B cell (primary cell): Measurements from ENCODE around the gene CIITA. TPM values are rescaled to one million over a fixed set of nuclear protein-coding genes. Genes with fewer than 3 reads are reported as not detected.

Source experiments
- ATAC-seq: fragments of 200-7000 bp; cut with Tn5 transposase; one replicate; pipeline ENCODE4 v1.10.0; 2021; ENCODE audit warnings: low read depth, mild to moderate bottlenecking, moderate number of reproducible peaks, moderate library complexity
- CTCF ChIA-PET: fragments of 350-600 bp; sonication (Branson Sonifier 250); formaldehyde crosslinking; loops from one replicate; lab custom pipeline; 2021; ENCODE audit warnings: antibody characterized with exemption, inconsistent platforms; lab: Charles Lee
- POLR2A ChIA-PET: fragments of 350-600 bp; sonication (Branson Sonifier 250); formaldehyde crosslinking; loops from one replicate; lab custom pipeline; 2021; ENCODE audit warnings: antibody characterized with exemption; lab: Charles Lee
- DNase-seq: peaks from one replicate; pipeline ENCODE4 v3.0.0; 2013
- H2AFZ ChIP-seq: 2 replicates; pipeline ENCODE4 v1.6.1; 2012; ENCODE audit warnings: mild to moderate bottlenecking, low read depth, low read length; ENCODE audit not compliant: insufficient read depth, poor library complexity, severe bottlenecking
- H3K27ac ChIP-seq, 2 donors: 1 replicate in 1 of 2; 2 replicates in 1 of 2; pipeline ENCODE4 v1.5.1; 2012 to 2013; ENCODE audit warnings: low read length in 2 of 2, mild to moderate bottlenecking in 2 of 2, moderate library complexity in 1 of 2
- H3K27me3 ChIP-seq, 4 experiments: fragments of 200-600 bp in 1 of 4; sonication (generic) in 1 of 4; replicated peaks in 1 of 4; 1 replicate in 2 of 4; 2 replicates in 2 of 4; pipeline versions ENCODE4 v1.6.1 to v1.7.0; 2013 to 2016; ENCODE audit warnings: low read length in 3 of 4, mild to moderate bottlenecking in 2 of 4, mixed read lengths in 1 of 4, moderate library complexity in 1 of 4; ENCODE audit not compliant: insufficient read depth in 4 of 4, control insufficient read depth in 3 of 4; ENCODE audit errors: control extremely low read depth in 1 of 4
- H3K36me3 ChIP-seq, 2 experiments: replicated peaks in 1 of 2; 1 replicate in 1 of 2; 2 replicates in 1 of 2; pipeline versions ENCODE4 v1.6.1 to v1.7.1; 2013; ENCODE audit warnings: low read length in 1 of 2; ENCODE audit not compliant: insufficient read depth in 2 of 2, control insufficient read depth in 1 of 2; ENCODE audit errors: control extremely low read depth in 1 of 2, extremely low read depth in 1 of 2
- H3K4me1 ChIP-seq, 2 donors: fragments of 200-600 bp in 1 of 2; sonication (generic) in 1 of 2; 1 replicate in 1 of 2; 2 replicates in 1 of 2; pipeline versions ENCODE4 v1.5.1 to v1.6.1; 2013 to 2017; ENCODE audit warnings: low read length in 2 of 2; ENCODE audit not compliant: control insufficient read depth in 2 of 2, insufficient read depth in 2 of 2
- H3K4me2 ChIP-seq: replicated peaks from 2 replicates; pipeline ENCODE3; 2012; ENCODE audit warnings: mild to moderate bottlenecking, low read depth, low read length; ENCODE audit not compliant: poor library complexity, severe bottlenecking
- H3K4me3 ChIP-seq, 5 experiments: fragments of 200-600 bp in 1 of 5; sonication (generic) in 1 of 5; 1 replicate in 3 of 5; 2 replicates in 2 of 5; pipeline versions ENCODE4 v1.5.1 to v1.7.0; 2011 to 2016; ENCODE audit warnings: low read length in 4 of 5, mild to moderate bottlenecking in 4 of 5, low read depth in 2 of 5, control low read depth in 1 of 5, moderate library complexity in 1 of 5; ENCODE audit not compliant: insufficient read depth in 1 of 5; ENCODE audit errors: control extremely low read depth in 1 of 5, extremely low read depth in 1 of 5
- H3K79me2 ChIP-seq: fragments of 200-600 bp; sonication (generic); one replicate; pipeline ENCODE4 v1.6.0; 2016; ENCODE audit warnings: low read length; ENCODE audit not compliant: control insufficient read depth, insufficient read depth
- H3K9ac ChIP-seq: fragments of 200-600 bp; sonication (generic); 2 replicates; pipeline ENCODE4 v1.6.1; 2017; ENCODE audit warnings: mild to moderate bottlenecking, low read length, moderate library complexity
- H3K9me3 ChIP-seq, 3 donors: one replicate each; pipeline versions ENCODE4 v1.6.1 to v1.7.1; 2013; ENCODE audit warnings: low read length in 2 of 3; ENCODE audit not compliant: control insufficient read depth in 2 of 3, insufficient read depth in 1 of 3; ENCODE audit errors: control extremely low read depth in 1 of 3
- H4K20me1 ChIP-seq: 2 replicates; pipeline ENCODE4 v1.6.0; 2012; ENCODE audit warnings: mild to moderate bottlenecking, low read length; ENCODE audit not compliant: insufficient read depth, control insufficient read depth, poor library complexity, severe bottlenecking
- H3K27ac Mint-ChIP-seq: one replicate; pipeline ENCODE4 v1.8.0; 2021; ENCODE audit warnings: mixed read lengths
- H3K27me3 Mint-ChIP-seq: one replicate; pipeline ENCODE4 v1.8.0; 2021; ENCODE audit warnings: mixed read lengths
- H3K4me1 Mint-ChIP-seq: one replicate; pipeline ENCODE4 v1.8.0; 2021; ENCODE audit warnings: mixed read lengths
- H3K4me3 Mint-ChIP-seq: one replicate; pipeline ENCODE4 v1.8.0; 2021; ENCODE audit warnings: mixed read lengths
- H3K9me3 Mint-ChIP-seq: one replicate; pipeline ENCODE4 v1.8.0; 2022; ENCODE audit warnings: mixed read lengths; ENCODE audit not compliant: insufficient read depth
- CTCF ChIP-seq: fragments of 200-600 bp; IDR thresholded peaks from one replicate; pipeline ENCODE4 v1.8.0; 2022; ENCODE audit warnings: antibody characterized with exemption, mild to moderate bottlenecking
- EZH2 ChIP-seq: IDR thresholded peaks from 2 replicates; pipeline ENCODE4 v1.6.1; 2012; ENCODE audit warnings: borderline replicate concordance, low read depth, mild to moderate bottlenecking, moderate library complexity, low read length; ENCODE audit not compliant: insufficient read depth, poor library complexity, severe bottlenecking
- WGBS: methylation state at CpG from one replicate; pipeline ENCODE4 v1.1.5; 2013; ENCODE audit warnings: missing lambda C conversion rate; ENCODE audit not compliant: insufficient coverage; 5-methylcytosine and 5-hydroxymethylcytosine counted together
- intact Hi-C: fragments of 100-400 bp; cut with micrococcal nuclease; formaldehyde crosslinking; loops from one replicate; pipeline ENCODE4 v1.10.0; 2022
- polyA plus RNA-seq: library from polyadenylated mRNA; depleted of rRNA; stranded (reverse); fragments of >200 nt; gene quantifications from 2 replicates; pipeline ENCODE4 v1.2.3, GENCODE V29; 2012
- total RNA-seq, 2 donors: library from RNA; stranded (reverse); fragments of 120-200 nt in 1 of 2; gene quantifications; 1 replicate in 1 of 2; 2 replicates in 1 of 2; pipeline versions ENCODE4 v1.2.3 to v1.2.4, GENCODE V29; 2013 to 2022

The CIITA gene
- total and polyA plus RNA-seq, 2 donors (not counting 1 experiment from before 2014, with no cell fraction given) = 632 to 719 TPM

DNA sequence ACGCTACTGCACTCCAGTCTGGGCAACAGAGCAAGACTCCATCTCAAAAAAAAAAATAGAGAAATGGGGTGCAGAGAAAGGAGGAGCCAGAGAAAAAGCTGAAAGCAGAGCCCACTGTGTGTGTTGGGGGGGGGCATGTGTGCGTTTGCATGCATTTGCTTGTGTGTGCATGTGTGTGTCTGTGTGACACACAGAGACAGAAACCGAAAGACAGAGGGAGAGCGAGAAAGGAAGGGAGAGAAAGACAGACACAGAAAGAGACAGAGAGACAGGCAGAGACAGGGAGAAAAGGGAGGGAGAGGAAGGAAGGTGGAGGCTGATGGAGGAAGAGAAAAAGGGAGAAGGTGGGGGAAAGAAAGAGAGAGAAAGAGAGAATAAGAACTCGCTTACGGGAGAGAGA, 9.8 kb upstream of the CIITA start:
- no peaks in the 10 kb centered on the region for H3K36me3 ChIP-seq
- H3K27ac ChIP-seq = peak overlapping the region; percentile 91 to 92
- ChIA-PET POLR2A (interaction anchor here (0.6 to 5.6 kb wide), 5 partner anchors 10 to 36 kb away, joined by 3 to 66 read pairs (median 6); partner anchors contain the start of gene CIITA), CTCF (interaction anchor here (0.7 to 7.7 kb wide), 10 partner anchors 10 to 352 kb away, joined by 3 to 67 read pairs (median 4); partner anchors contain the start of gene CIITA)
- Mint-ChIP-seq H3K4me1 (peaks cover 93% of the 10 kb centered on the region), H3K27ac (peak overlapping the region; percentile 93), H3K4me3 (peak overlapping the region; percentile 78), H3K9me3 (no peaks in the 10 kb centered on the region), H3K27me3 (no peaks in the 10 kb centered on the region)
- peak overlapping the region; percentile 33 for H3K9ac ChIP-seq
- peak overlapping the region in 3 of 5 experiments; percentile 13 to 39 (median 38) for H3K4me3 ChIP-seq
- H4K20me1 ChIP-seq = no peaks in the 10 kb centered on the region
- ATAC-seq (no peak), DNase-seq (peak; percentile 64)
- WGBS = 0% methylated on average over 3 of the region's 6 CpGs
- H3K4me2 ChIP-seq = peak overlapping the region; percentile 80
- peaks cover 0 to 2% (median 2%) of the 10 kb centered on the region in 3 donors for H3K9me3 ChIP-seq
- H2AFZ ChIP-seq = peak overlapping the region; percentile 38
- H3K27me3 ChIP-seq = no peaks in the 10 kb centered on the region
- intact Hi-C loops = loop anchor here (2.0 to 5.0 kb wide), 2 partner anchors 54 to 75 kb away; no protein-coding TSS in a partner anchor
- TF ChIP-seq CTCF = no peak
- peaks cover 14% of the 10 kb centered on the region for H3K79me2 ChIP-seq
- peaks cover 83 to 85% of the 10 kb centered on the region in 2 donors for H3K4me1 ChIP-seq

DNA sequence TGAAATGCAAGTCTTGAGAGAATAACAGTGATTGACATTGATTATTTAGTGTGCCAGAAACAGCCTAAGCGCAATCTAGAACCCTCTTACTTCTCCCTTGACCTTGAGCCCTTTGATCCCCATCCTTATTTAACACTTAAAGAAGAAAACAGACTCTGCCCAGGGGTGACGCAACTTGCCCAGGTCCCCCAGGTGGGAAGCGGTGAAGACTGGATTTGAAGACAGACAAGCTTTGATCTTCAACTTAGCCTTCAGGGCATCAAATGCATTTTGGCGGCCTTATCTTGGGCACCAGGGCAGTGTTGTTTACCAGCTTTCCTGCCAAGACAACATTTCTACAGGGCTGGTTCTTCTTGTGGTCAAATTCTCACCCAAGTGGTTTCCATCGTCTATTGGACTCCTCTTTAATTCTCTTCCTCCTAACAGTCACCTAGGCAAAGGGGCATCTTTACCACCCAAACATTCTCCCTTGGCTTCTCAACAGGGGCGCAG, 8.9 kb upstream of the CIITA start:
- Mint-ChIP-seq H3K4me1 (peaks cover 91% of the 10 kb centered on the region), H3K4me3 (peak overlapping the region; percentile 83), H3K27ac (peak overlapping the region; percentile 93), H3K27me3 (no peaks in the 10 kb centered on the region), H3K9me3 (no peaks in the 10 kb centered on the region)
- peak overlapping the region; percentile 80 for H3K4me2 ChIP-seq
- H3K4me1 ChIP-seq = peaks cover 83 to 90% of the 10 kb centered on the region in 2 donors
- H3K36me3 ChIP-seq = no peaks in the 10 kb centered on the region
- no peaks in the 10 kb centered on the region for H4K20me1 ChIP-seq
- POLR2A ChIA-PET = interaction anchor here (0.7 to 5.6 kb wide), 12 partner anchors 9 to 124 kb away, joined by 3 to 66 read pairs (median 6); partner anchors contain the start of genes CIITA and NUBP1
- peak overlapping the region; percentile 2 to 40 (median 31) for H3K4me3 ChIP-seq
- H3K27ac ChIP-seq = peak overlapping the region; percentile 91 to 92
- peak overlapping the region; percentile 3 for H2AFZ ChIP-seq
- H3K9ac ChIP-seq = peak overlapping the region; percentile 50
- no peak for TF ChIP-seq CTCF
- no peak for TF ChIP-seq EZH2
- intact Hi-C loops = loop anchor here (1.0 to 5.0 kb wide), 7 partner anchors 8 to 125 kb away; partner anchors contain the start of gene NUBP1
- no peaks in the 10 kb centered on the region for H3K27me3 ChIP-seq
- CTCF ChIA-PET = interaction anchor here (0.8 to 7.7 kb wide), 14 partner anchors 10 to 131 kb away, joined by 3 to 67 read pairs (median 5); partner anchors contain the start of genes CIITA and NUBP1
- ATAC-seq = no peak
- H3K79me2 ChIP-seq = peaks cover 22% of the 10 kb centered on the region
- DNase-seq = no peak
- 17% methylated on average over 5 of the region's 6 CpGs for WGBS
- peaks cover 0 to 2% (median under 1%) of the 10 kb centered on the region in 3 donors for H3K9me3 ChIP-seq
